GM18499 (cell line): Measurements from ENCODE around the gene APBB1IP.
"Not testable (repeated sequence)": the region's sequence is repeated elsewhere in the genome, so short reads cannot be mapped to it uniquely, and the experiment has no call there.

Experiments used
- ATAC-seq: cut with Tn5 transposase; IDR thresholded peaks from one replicate; pipeline ENCODE4 v1.9.1; 2021; ENCODE audit warnings: moderate number of reproducible peaks; ENCODE audit not compliant: insufficient read depth, unreplicated experiment

The APBB1IP gene

DNA sequence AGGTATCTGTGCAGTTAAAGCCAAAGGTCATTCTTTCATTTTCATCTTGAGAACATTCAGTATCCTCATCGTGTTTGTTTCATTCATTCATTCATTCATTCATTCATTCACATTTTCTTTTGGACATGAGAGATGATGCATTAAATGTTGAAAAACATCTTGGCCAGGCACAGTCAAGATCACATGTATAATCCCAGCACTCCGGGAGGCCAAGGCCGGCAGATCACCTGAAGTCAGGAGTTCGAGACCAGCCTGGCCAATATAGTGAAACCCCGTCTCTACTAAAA, 34.3 kb downstream of the APBB1IP start:
- no peak for ATAC-seq

- ATAC-seq: no peak
Measured at GRCh38 chr10:26474026-26474425, 35.9 kb downstream of the APBB1IP start.

- not testable (repeated sequence) for ATAC-seq
Measured at GRCh38 chr10:26474845-26475244, 36.7 kb downstream of the APBB1IP start.

DNA sequence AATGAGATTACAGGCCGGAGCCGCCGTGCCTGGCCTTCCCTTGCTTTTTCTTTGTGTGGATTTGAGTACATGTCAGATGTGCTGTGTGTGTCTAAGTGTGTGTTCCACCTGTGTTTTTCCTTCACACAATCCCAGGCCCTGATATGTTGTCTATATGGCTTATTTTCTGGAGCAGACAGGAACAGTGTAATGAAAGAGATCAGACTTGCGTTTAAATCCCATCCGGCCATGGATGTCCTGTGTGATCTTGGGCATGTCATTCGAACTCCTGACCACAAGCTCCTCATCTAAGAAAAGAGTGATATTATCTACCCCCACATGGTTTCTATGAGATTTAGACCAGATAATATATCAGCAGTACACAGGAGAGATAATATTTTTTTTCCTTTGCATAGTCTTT, 37.2 kb downstream of the APBB1IP start:
- no peak for ATAC-seq

DNA sequence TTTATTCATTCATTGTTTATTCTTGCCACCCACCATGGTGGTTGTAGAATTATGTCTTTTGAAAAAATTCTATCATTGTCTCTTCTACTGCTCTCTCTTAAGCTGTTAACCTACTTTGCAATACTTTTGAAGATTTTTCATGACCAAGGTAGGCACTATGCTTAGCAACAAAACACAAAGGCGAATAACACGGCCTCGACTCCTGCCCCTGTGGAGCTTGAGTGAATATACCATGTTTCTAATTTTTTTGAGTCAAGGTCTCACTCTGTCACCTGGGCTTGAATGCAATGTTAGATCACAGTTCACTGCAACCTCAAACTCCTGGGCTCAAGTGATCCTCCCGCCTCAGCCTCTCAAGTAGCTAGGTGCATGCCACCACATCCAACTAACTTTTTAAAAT, 39.4 kb downstream of the APBB1IP start:
- ATAC-seq: no peak

GRCh38 chr10:26478061-26478460, 39.9 kb downstream of the APBB1IP start:
- ATAC-seq: no peak

GRCh38 chr10:26479766-26480492, 41.8 kb downstream of the APBB1IP start:
- no peak for ATAC-seq

GRCh38 chr10:26481315-26481692, 43.2 kb downstream of the APBB1IP start:
- ATAC-seq: no peak

GRCh38 chr10:26481914-26482550, 43.9 kb downstream of the APBB1IP start:
- no peak for ATAC-seq

DNA sequence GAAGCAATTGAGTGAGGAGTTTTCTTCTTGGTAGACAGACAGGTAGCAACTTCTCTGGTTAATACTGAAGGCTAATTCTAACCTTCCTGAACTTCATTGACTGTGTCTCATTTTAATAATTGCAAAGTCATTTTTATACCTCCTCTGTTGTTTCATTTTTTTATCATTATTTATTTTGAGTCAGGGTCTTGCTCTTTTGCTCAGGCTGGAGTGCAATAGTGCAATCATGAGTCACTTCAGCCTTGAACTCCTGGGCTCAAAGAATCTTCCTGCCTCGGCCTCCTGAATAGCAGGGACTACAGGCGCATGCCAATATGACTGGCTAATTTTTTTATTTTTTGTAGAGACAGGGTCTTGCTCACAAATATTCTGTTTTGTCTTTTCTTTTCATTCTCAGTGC, 45.4 kb downstream of the APBB1IP start:
- ATAC-seq: no peak

DNA sequence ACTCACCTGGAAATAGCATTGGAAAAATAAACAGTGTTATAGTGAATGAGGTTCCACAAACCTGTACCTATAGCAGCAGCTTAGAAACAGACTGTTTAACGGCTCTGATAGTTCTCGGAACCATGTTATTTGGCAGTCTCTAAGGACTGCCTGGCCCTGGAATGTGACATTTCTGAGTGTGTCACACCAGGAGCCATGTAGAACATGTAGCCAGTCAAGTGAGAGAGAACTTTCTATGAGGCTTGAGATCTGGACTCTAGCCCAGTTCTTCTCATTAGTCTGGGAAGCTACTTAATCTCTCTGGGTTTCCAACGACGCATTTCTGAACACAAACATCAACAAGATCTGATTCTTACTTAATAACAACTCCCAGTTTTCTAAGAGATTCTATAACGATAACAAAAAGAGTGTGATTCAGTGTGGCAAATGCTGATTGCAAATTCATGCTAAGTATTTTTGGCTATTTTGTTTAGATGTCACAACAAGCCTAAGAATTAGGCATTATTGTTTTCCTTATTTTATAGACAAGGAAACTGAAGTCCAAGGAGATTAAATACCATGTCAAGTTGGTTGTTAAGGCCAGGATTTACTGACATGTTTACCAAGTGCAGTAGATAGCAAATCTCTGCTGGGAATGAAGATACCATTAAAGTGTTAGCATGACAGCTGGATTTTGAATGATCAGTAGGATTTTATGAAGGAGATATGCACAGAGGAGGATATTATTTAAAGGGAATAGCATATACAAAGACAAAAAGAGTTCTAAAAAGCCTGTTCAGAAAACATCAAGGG, 47.2 kb downstream of the APBB1IP start:
- no peak for ATAC-seq

DNA sequence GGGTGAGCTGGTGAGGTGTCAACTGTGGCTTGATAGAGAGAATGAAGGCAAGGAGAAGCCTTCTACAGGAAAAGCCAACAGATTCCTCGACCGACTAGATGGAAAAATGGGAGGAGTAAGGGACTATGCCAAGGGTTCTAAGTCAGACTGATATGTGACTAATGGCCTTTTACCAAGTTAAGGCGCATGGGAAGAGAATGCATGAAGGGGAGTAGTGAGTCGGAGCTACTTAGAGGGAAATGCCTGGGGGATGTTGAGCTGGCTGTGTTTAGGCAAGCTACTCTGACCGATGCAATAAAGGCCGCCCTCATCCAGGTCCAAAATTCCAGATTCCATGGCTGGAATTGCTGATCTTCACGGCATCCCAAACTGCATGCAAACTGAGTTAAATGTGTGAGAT, 48.2 kb downstream of the APBB1IP start:
- no peak for ATAC-seq

DNA sequence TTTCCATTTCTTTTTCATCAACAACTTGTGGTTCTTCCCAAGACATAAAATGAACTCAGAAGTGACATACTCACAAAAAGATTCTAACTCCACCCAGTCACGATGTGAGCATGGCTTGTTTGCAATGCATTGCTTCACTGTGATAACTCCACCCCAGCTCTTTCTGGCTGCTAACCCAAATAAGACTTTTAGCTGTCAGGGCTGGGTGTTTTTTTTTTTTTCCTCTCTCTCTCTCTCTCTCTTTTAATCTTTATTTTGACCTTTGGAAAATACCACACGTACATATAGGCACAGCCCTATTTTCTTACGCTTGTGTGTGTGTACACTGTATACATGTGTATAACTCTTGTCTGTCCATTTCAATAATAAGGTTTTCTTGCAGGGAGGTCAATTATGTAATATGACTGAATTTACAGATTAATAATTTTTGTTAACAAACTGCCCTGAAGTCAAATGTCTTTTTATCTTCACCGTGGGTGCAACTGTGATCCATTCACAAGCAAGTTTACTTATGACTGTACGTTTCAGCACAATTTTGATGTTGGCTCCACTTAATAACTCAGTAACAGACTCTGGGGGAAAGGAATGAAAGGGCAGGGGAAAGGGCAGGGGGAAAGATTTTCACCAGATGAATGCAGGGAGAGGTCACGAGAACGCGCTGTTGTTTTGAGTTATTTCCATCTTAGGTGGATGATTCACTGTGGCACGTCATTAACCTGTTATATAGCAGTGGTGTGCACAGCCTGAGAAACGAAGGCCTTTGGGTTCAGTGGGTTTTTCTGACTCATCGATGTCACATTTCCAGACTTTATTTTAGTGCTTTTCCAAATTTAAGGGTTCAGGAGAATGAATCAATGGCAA, 49.1 kb downstream of the APBB1IP start:
- peak; percentile 93 for ATAC-seq

- no peak for ATAC-seq
Measured at GRCh38 chr10:26488344-26488743, 50.2 kb downstream of the APBB1IP start.

DNA sequence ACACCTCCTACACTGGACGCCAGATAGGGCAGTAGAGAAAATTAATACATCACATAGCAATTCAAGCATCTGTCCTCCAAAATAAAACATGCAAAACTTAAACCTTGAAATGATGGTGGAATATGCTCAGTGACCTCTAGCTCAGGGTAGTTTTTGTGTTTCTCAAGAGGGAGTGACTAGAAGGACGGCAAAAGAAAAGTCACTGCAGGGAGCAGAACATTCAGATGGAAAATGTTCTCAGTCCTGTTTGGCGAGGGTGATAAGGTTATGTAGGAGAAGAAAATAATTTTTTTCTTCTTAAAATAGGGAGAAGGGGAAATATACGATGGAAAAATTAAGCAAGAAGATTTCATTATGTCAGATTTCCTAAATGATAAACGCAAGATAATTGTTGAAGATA, 50.9 kb downstream of the APBB1IP start:
- no peak for ATAC-seq

DNA sequence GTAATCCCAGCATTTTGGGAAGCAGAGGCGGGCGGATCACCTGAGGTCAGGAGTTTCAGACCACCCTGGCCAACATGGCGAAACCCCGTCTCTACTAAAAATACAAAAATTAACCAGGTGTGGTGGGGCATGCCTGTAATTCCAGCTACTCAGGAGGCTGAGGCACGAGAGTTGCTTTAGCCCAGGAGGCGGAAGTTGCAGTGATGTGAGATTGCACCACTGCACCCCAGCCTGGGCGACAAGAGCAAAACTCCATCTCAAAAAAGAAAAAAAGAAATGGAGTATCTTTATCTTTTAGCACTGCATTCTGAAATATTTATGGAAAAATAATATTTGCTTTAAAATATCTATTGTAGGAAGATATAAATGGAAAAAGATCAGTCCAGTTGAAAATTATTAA, 52.2 kb downstream of the APBB1IP start:
- not testable (repeated sequence) for ATAC-seq

GRCh38 chr10:26491276-26491675, 53.1 kb downstream of the APBB1IP start:
- no peak for ATAC-seq

DNA sequence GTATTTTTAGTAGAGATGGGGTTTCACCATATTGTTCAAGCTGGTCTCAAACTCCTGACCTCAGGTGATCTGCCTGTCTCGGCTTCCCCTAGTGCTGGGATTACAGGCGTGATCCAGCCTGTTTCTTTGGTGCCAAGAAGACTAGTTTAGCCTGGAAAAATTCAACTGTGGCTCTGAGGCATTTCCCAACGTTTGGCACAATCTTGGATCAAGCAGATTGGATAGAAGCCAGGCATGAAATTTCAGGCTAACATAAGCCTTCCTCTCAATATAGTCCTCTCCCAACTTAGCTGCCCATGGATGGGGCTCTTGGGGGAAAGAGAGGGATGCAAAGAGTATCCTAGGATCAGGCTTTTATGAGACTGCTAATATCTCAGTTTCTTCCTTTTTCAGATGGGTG, 53.8 kb downstream of the APBB1IP start:
- no peak for ATAC-seq

DNA sequence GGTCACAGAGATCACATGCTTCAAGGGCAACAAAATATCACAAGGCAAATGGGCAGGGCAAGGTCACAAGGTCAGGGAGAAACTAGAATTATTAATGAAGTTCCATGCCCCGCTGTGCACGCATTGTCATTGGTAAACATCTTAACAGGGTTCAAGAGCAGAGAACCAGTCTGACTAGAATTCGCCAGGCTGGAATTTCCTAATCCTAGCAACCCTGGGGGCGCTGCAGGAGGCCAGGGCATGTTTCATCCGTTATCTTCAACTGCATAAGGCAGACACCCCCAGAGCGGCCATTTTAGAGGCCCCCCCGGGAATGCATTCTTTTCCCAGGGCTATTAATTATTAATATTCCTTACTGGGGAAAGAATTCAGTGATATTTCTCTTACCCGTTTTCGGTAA, 54.6 kb downstream of the APBB1IP start:
- not testable (repeated sequence) for ATAC-seq

DNA sequence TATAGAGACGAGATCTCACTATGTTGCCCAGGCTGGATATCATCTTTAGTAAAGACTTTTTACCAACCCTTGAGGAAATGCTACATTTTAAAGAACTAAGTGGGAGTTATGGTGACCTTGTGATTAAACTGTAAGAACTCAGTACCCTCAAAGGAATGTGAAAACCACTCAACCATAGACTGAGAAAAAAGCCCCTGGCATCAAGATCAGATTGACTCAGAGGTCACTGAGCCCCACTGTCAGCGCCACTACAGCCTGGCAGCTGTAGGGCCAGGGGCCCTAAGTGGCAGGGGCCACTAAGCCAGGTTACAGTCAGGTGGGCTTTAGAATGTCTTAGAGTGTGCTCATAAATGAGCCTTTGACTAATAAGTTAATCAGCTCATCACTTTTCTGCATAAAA, 55.9 kb downstream of the APBB1IP start:
- no peak for ATAC-seq

GRCh38 chr10:26499426-26499825, 61.3 kb downstream of the APBB1IP start:
- ATAC-seq: no peak
